Panc1 (cell line): ENCODE results near the gene TRIM62.

Experiments used
- CTCF ChIP-seq: fragments of 450-650 bp; IDR thresholded peaks from 2 replicates; pipeline ENCODE4 v1.5.1; 2017; ENCODE audit warnings: mild to moderate bottlenecking
- POLR2AphosphoS5 ChIP-seq: IDR thresholded peaks from 2 replicates; pipeline ENCODE4 v1.6.1; 2012; ENCODE audit warnings: mild to moderate bottlenecking, low read depth, low read length, moderate library complexity
- REST ChIP-seq, 2 experiments: IDR thresholded peaks; 2 replicates each; pipeline ENCODE4 v1.6.1; 2011 to 2012; ENCODE audit warnings: low read depth in 2 of 2, control low read depth in 1 of 2, low read length in 1 of 2, mild to moderate bottlenecking in 1 of 2, moderate library complexity in 1 of 2; ENCODE audit not compliant: insufficient read depth in 1 of 2
- SIN3A ChIP-seq: IDR thresholded peaks from 2 replicates; pipeline ENCODE4 v1.6.1; 2012; ENCODE audit warnings: low read depth, mild to moderate bottlenecking, low read length, moderate library complexity, borderline replicate concordance; ENCODE audit not compliant: insufficient read depth
- TCF7L2 ChIP-seq: IDR thresholded peaks from 2 replicates; pipeline ENCODE4 v1.6.1; 2011; ENCODE audit warnings: mild to moderate bottlenecking, low read depth, low read length, inconsistent platforms

- TF ChIP-seq REST (IDR thresholded peaks at IDR 0.05; ENCODE audit: insufficient read depth in 1 of 2, low read depth in 2 of 2, low read length in 1 of 2) = no peak
- no peak for TF ChIP-seq TCF7L2
- no peak for TF ChIP-seq CTCF
- TF ChIP-seq POLR2AphosphoS5 = no peak
- TF ChIP-seq SIN3A = no peak
These were observed 8.8 kb downstream of the TRIM62 start for GRCh38 chr1:33173091-33173490.
